Stomach (tissue), 4 donors: Measurements from ENCODE around the gene WDR1.

Source experiments
- CTCF ChIP-seq, 7 experiments: fragments of 450-650 bp in 4 of 7; fragments of 200-600 bp in 3 of 7; sonication (generic) in 3 of 7; IDR thresholded peaks; one replicate each; pipeline ENCODE4 v1.5.1; 2016 to 2019; ENCODE audit warnings: antibody characterized with exemption in 7 of 7, control low read depth in 2 of 7, mild to moderate bottlenecking in 1 of 7
- EP300 ChIP-seq: sonication (generic); formaldehyde crosslinking; IDR thresholded peaks from one replicate; pipeline ENCODE4 v1.6.1; 2017; ENCODE audit warnings: antibody characterized with exemption
- POLR2A ChIP-seq, 4 donors: fragments of 450-650 bp; IDR thresholded peaks; one replicate each; pipeline ENCODE4 v1.6.1; 2016; ENCODE audit warnings: antibody characterized with exemption in 4 of 4, control low read depth in 2 of 4, mild to moderate bottlenecking in 1 of 4, moderate library complexity in 1 of 4
- POLR2AphosphoS5 ChIP-seq, 3 donors: sonication (generic); formaldehyde crosslinking; IDR thresholded peaks; one replicate each; pipeline ENCODE4 v1.6.1; 2016; ENCODE audit warnings: antibody characterized with exemption in 3 of 3

DNA sequence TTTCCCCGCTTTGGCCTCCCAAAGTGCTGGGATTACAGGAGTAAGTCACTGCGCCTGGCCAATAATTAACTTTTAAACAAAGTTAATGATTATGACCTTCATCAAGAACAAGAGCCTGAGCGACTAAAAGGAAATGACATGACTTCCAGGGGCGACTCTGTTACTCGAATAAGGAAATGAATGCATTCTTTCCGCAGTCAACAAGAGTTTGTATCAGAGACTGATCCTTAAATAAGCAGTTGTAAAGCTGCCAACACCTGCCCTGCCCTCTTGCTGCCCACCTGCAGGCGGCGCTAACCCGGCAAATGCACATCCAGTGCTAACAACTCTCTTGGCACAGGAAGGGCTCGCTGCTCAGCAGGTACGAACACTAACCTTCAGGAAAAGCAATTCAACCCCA lies 27.3 kb downstream of the WDR1 start:
- TF ChIP-seq CTCF (IDR thresholded peaks at IDR 0.05) (peak in 5 of 7 experiments; percentile 30 to 59 (median 50)), EP300 (no peak), POLR2A (IDR thresholded peaks at IDR 0.05) (no peak), POLR2AphosphoS5 (IDR thresholded peaks at IDR 0.05) (peak in 1 of 3 donors; percentile 74)
